Stimulated activated CD4-positive, alpha-beta T cell treated with anti-CD3 and anti-CD28 coated beads, Interleukin-12 subunit alpha, Interleukin-12 subunit beta, amount 100 ng/mL, for 24 hours (primary cell): Measurements from ENCODE around the gene PRPH.
"Not testable (repeated sequence)": the region's sequence is repeated elsewhere in the genome, so short reads cannot be mapped to it uniquely, and the experiment has no call there.

Source experiments
- DNase-seq, 2 experiments: peaks; one replicate each; pipeline ENCODE4 v3.0.0-alpha.2; 2020; ENCODE audit warnings: low read depth in 2 of 2

The PRPH gene

DNA sequence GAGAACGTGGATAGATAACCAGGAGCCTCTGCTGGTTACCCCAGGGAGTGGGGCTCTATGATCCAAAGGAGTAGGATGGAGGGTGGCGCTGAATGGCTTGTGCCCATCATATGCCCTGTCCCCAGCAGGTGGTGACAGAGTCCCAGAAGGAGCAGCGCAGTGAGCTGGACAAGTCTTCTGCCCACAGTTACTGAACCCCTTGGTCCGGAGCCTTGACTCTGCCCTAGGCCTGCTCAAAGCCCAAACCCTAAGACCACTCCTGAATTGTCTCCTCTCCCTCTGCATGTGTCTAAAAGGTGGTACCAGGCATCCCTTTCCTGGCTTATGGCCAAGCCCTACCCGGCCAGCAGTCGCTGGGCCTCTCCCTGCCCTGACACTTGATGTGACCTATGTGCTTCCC, 3.2 kb downstream of the PRPH start:
- no peak for DNase-seq

DNA sequence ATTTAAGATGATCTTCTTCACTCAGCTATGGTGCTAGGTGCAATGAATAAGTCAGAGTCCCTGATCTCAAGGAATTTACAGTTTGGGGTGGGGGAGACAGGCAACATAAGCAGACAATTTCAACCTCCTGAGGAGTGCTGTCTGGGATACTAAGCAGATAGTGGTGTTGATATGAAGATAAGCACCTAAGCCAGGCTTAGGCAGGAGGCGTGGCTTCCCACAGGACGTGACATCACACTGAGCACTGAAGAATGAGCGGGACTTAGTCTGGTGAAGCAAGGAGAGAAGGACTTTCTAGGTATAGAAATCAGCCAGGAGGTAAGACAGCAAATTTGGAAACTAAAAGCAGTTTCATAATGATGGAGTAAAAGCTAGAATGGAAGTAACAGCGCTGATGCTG, 6.8 kb downstream of the PRPH start:
- DNase-seq: peak in 1 of 2 experiments; percentile 37

- DNase-seq: no peak
These were observed 9.2 kb downstream of the PRPH start for GRCh38 chr12:49304161-49304560.

GRCh38 chr12:49305762-49306510, 11.0 kb downstream of the PRPH start:
- no peak for DNase-seq

DNA sequence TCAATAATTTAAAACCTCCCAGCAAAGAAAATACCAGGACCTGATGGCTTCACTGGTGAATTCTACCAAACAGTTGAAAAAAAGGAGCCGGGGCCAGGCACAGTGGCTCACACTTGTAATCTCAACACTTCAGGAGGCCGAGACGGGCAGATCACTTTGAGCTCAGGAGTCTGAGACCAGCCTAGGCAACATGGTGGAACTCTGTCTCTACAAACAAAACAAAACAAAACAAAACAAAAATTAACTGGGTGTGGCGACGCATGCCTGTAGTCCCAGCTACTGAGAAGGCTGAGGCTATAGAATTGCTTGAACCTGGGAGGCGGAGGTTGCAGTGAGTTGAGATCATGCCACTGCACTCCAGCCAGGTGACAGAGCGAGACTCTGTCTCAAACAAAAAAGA, 14.4 kb downstream of the PRPH start:
- DNase-seq: no peak

GRCh38 chr12:49310451-49311000, 15.6 kb downstream of the PRPH start:
- not testable (repeated sequence) for DNase-seq

DNA sequence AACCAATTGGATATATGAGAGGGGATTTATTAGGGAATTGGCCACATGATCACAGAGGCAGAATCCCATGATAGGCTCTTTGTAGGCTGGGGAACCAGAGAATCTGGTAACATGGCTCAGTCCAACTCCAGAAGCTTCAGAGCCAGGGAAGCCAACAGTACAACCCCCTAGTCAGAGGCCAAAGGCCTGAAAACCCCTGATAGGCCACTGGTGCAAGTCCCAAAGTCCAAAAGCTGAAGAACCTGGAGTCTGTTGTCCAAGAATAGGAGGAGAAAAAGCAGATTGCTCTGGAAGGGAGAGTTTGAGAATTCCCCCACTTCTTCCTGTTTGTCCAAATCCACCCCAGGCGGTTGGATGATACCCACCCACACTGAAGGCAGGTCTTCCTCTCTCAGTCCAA, 19.9 kb downstream of the PRPH start:
- DNase-seq: no peak

DNA sequence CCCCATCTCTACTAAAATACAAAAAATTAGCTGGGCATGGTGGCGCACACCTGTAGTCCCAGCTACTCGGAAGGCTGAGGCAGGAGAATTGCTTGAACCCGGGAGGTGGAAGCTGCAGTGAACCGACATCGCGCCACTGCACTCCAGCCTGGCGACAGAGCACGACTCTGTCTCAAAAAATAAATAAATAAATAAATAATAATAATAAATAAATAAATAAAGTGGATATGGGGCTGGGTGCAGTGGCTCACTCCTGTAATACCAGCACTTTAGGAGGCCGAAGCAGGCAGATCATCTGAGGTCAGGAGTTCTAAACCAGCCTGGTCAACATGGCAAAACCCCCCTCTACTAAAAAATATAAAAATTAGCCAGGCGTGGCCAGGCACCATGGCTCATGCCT, 22.2 kb downstream of the PRPH start:
- not testable (repeated sequence) for DNase-seq

GRCh38 chr12:49320411-49321103, 25.6 kb downstream of the PRPH start:
- DNase-seq: not testable (repeated sequence)

- DNase-seq: no peak
These were observed 27.4 kb downstream of the PRPH start for GRCh38 chr12:49322367-49322707.

DNA sequence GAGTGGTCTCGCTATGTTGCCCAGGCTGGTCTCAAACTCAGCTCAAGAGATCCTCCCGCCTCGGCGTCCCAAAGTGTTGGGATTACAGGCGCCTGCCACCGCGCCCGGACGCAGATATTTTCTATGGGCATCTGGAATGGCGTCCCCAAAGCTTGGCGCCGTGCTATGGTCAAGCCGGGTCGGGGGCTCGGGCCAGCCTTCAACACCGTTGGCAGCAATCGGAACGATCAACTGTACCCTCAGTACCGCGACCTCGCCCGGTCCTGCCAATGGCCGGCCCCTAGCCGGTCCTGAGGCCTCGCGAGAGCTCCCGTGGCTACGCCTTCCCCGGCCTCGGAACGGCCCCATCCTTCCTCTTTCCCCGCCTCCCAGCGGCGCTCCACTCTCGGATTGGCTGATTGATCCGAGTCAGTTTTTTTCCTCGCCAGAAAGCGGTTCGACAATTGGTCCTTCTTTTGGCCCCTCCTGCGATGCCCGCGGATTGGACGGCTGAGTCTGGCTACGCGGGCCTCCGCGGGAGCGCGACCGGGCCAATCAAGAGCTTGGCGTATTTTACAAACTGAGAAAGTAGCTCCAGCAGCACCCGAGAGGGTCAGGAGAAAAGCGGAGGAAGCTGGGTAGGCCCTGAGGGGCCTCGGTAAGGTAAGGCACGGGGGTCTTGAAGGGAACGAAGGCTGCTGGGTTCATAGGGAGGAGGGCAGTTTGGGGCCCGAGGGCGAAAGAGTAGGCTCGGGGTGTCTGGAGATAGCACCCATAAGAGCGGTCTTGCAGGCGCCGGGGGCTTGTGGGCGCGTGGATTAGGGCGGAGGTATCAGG, 28.0 kb downstream of the PRPH start, which contains the start of gene TROAP:
TSS of gene TROAP (plus strand) at position 548 of the 816 bp plus-strand sequence. CDS start 354 bp downstream, outside the sequence.
- DNase-seq: peak; percentile 95 to 96

GRCh38 chr12:49323524-49324097, 28.7 kb downstream of the PRPH start:
- no peak for DNase-seq

- no peak for DNase-seq
These were observed 30.7 kb downstream of the PRPH start for GRCh38 chr12:49325606-49326005.

GRCh38 chr12:49327368-49327767, 32.4 kb downstream of the PRPH start:
- DNase-seq: no peak

DNA sequence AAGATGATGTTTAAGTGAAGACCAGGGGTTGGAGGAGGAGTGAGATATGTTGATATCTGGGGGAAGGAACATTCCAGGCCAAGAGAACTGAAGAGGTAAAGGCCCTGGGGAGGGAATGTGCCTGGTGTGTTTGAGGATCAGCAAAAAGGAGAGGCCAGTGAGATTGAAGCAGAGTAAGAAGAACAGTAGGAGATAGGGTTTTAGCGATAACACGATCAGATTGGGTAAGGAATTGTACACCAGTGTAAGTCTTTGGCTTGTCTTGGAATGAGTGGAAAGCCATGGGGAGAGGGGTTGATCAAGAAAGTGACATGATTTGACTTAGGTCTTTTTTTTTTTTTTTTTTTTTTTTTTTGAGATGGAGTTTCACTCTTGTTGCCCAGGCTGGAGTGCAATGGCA, 32.9 kb downstream of the PRPH start:
- DNase-seq: no peak

- DNase-seq: no peak
These were observed 33.9 kb downstream of the PRPH start for GRCh38 chr12:49328816-49329215.

GRCh38 chr12:49330032-49330619, 35.2 kb downstream of the PRPH start:
- DNase-seq: no peak

GRCh38 chr12:49330631-49331379, 35.9 kb downstream of the PRPH start:
- no peak for DNase-seq

DNA sequence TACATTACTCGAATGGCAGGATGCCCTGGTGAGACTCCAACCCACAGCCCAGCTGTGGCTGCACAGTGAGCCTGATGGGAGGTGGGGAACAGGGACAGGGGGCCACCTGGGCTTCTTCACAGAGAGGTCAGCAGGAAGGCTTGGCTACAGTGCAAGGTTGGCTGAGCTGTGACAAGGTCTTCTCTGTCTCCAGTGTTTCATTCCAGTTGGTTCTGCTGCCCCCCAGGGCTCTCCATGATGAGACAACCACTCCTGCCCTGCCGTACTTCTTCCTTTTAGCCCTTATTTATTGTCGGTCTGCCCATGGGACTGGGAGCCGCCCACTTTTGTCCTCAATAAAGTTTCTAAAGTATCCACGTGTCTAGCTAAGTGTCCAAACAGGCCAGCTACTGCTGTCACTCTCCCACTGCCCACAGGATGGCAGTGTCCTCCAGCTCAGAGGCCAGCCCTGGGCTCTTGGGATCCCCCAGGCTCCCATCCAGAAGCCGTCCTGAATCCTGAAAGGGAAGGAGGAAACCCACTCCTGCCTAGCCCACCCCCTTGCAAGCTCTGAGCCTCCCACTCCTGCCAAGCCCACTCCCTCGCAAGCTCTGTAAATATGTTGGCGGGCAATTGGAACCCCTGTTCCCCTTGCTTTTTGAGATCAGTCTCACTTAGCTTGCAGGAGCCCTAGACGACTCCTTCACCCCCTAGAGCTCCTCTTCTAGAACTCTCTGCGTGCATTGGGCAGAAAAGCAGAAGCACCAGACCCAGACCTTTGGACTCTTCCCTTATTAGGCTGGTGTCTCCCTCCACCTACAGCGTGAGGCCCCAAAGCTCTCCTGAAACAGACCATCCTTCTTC, 36.7 kb downstream of the PRPH start:
- DNase-seq: no peak

- DNase-seq: no peak
These were observed 37.5 kb downstream of the PRPH start for GRCh38 chr12:49332441-49332861.
